ENCODE measurements around the gene ZNF516. TPM values are rescaled to one million over a fixed set of nuclear protein-coding genes. Genes with fewer than 3 reads are reported as not detected.

ZNF516 gene
- total RNA-seq, 1 donor from 2014 or later, result 26.1 TPM

DNA sequence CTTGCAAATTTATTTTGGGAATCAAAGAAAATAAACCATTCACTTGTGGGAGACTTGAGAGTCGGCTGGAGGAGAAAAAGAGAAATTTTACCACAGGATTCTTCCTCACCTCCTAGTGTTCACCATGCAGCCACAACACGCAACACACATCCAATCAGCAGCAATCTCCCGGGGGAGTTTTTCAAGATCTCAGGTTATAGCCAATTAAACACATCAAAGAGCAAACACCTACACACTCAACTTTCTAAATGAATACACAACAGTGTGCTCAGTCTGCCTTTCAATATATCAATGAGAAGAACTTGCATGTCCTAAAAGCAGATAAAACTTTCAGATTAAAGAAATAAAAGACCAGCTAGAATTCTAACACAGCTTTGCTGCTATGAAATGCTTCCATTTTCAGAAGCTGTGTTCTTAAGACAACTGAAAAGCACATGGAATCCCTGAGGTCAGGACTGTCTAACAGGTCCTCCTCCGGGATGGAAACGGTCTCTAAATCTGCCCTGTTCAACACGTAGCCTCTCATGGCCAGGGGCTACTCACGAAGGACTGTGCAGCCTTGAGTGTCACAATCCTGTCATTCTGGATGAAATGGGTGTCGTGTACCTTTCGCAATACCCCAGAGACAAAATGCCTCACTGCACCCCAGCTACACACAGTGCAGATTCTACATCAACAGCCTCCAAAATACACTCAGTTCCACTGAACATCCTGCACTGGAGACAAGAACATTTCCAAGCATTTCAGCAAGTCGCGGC, 84.2 kb downstream of the ZNF516 start:
- Mint-ChIP-seq H3K9me3 (ENCODE audit: low read depth) (no peaks in the 10 kb centered on the region), H3K27ac (ENCODE audit: unreplicated experiment) (no peak overlapping the region), H3K4me3 (ENCODE audit: unreplicated experiment) (no peak overlapping the region), H3K4me1 (ENCODE audit: low read depth) (peaks cover 39% of the 10 kb centered on the region), H3K36me3 (ENCODE audit: low read depth) (peaks cover 2% of the 10 kb centered on the region), H3K27me3 (ENCODE audit: low read depth) (no peaks in the 10 kb centered on the region)
- TF ChIP-seq, protein P1, sequence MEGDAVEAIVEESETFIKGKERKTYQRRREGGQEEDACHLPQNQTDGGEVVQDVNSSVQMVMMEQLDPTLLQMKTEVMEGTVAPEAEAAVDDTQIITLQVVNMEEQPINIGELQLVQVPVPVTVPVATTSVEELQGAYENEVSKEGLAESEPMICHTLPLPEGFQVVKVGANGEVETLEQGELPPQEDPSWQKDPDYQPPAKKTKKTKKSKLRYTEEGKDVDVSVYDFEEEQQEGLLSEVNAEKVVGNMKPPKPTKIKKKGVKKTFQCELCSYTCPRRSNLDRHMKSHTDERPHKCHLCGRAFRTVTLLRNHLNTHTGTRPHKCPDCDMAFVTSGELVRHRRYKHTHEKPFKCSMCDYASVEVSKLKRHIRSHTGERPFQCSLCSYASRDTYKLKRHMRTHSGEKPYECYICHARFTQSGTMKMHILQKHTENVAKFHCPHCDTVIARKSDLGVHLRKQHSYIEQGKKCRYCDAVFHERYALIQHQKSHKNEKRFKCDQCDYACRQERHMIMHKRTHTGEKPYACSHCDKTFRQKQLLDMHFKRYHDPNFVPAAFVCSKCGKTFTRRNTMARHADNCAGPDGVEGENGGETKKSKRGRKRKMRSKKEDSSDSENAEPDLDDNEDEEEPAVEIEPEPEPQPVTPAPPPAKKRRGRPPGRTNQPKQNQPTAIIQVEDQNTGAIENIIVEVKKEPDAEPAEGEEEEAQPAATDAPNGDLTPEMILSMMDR (IDR thresholded peaks at IDR 0.05), result no peak
- no peak for DNase-seq (ENCODE audit: low spot score)

DNA sequence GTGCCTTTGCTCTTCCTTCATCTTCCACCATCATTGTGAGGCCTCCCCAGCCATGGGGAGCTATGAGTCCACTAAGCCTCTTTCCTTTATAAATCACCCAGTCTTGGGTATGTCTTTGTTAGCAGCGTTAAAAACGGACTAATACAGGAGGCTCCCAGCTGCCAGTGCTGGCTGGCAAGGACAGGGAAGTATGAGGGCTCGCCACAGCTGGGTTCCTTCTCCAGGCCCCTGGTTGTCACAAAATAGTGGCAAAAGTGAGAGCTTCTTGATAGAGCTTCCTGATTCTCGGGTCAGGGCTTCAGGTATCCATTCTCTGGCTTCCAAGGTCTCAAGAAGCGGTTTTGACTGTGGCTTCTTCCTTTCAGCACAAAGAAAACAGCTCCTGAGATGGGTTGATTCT, 85.0 kb downstream of the ZNF516 start:
- no peaks in the 10 kb centered on the region for H3K27me3 Mint-ChIP-seq (ENCODE audit: low read depth)
- H3K9me3 Mint-ChIP-seq (ENCODE audit: low read depth), result no peaks in the 10 kb centered on the region
- H3K4me3 Mint-ChIP-seq (ENCODE audit: unreplicated experiment), result no peak overlapping the region
- peaks cover 39% of the 10 kb centered on the region for H3K4me1 Mint-ChIP-seq (ENCODE audit: low read depth)
- no peak for DNase-seq (ENCODE audit: low spot score)
- TF ChIP-seq, protein P1 (IDR thresholded peaks at IDR 0.05), result no peak
- H3K36me3 Mint-ChIP-seq (ENCODE audit: low read depth), result peaks cover 2% of the 10 kb centered on the region
- no peak overlapping the region for H3K27ac Mint-ChIP-seq (ENCODE audit: unreplicated experiment)

DNA sequence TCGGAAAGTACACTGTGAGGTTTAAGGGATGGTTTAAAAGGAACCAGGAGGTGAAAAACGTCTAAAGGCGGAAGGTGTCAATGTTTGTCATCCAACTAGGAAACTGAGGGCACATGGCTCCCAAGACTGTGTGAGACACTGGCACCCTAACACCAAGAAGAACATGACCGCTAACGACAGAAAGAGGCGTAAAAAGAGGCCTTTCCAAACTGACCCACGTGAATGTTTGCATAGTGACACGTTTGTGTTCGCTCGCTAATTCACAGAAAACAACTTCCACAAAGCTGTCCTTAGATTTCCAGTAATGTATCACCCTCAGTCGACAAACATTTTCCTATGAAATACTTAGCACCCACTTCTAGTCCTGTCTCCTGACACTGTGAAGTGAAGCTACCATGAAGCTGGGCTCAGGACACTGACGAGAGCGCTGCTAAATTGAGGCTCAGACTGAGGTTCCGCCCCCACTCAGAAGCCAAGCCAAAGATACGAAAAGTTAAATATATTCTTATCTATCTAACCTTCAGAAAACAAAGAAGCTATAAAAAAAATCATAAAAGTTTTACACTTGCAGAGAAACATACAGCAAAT, 86.5 kb downstream of the ZNF516 start:
- H3K27ac Mint-ChIP-seq (ENCODE audit: unreplicated experiment), result no peak overlapping the region
- H3K4me3 Mint-ChIP-seq (ENCODE audit: unreplicated experiment), result no peak overlapping the region
- peaks cover 2% of the 10 kb centered on the region for H3K36me3 Mint-ChIP-seq (ENCODE audit: low read depth)
- no peaks in the 10 kb centered on the region for H3K27me3 Mint-ChIP-seq (ENCODE audit: low read depth)
- DNase-seq (ENCODE audit: low spot score), result no peak
- TF ChIP-seq, protein P1 (IDR thresholded peaks at IDR 0.05), result no peak
- H3K9me3 Mint-ChIP-seq (ENCODE audit: low read depth), result no peaks in the 10 kb centered on the region
- peaks cover 38% of the 10 kb centered on the region for H3K4me1 Mint-ChIP-seq (ENCODE audit: low read depth)

DNA sequence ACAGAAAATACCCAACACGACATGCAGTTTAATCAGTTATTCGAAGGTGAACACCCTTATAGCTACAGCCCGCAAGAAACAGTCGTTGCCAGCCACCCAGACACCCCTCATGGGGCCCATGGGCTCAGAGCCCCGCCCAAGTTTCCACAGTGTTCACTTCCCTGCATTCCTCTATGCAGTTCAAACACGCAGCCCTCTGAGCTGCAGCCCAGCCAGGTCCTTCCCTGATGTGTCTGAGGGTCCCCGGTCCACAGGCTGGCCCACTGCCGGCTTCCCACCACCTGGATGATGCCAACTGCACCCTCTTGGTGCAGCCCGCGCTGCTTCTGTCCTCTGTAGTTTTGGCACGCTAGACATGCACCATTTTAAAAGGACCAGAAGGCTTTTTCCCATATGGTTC, 87.4 kb downstream of the ZNF516 start:
- Mint-ChIP-seq H3K4me3 (ENCODE audit: unreplicated experiment) (no peak overlapping the region), H3K27me3 (ENCODE audit: low read depth) (no peaks in the 10 kb centered on the region), H3K9me3 (ENCODE audit: low read depth) (no peaks in the 10 kb centered on the region), H3K36me3 (ENCODE audit: low read depth) (peaks cover 2% of the 10 kb centered on the region), H3K27ac (ENCODE audit: unreplicated experiment) (no peak overlapping the region), H3K4me1 (ENCODE audit: low read depth) (peaks cover 31% of the 10 kb centered on the region)
- no peak for DNase-seq (ENCODE audit: low spot score)
- TF ChIP-seq, protein P1 (IDR thresholded peaks at IDR 0.05), result no peak

DNA sequence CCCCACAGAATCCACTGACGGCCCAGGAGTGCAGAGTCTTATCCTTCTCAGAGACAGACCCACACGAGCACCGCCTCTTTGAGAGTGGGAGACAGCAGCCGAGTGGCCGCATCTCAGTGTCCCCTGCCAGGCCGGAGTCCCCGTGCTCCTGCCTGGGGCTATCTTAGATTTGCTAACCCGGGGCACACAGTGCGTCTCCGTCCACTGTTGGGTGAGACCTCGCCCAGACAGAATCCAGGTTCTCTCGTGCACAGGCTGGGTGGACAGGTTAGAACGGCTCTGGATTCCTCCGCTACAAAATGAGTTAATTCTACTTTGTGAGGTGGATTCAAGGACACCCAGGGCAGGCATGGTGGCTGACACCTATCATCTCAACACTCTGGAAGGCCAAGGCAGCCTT, 88.3 kb downstream of the ZNF516 start:
- Mint-ChIP-seq H3K27ac (ENCODE audit: unreplicated experiment) (no peak overlapping the region), H3K4me3 (ENCODE audit: unreplicated experiment) (no peak overlapping the region), H3K36me3 (ENCODE audit: low read depth) (peaks cover 2% of the 10 kb centered on the region), H3K4me1 (ENCODE audit: low read depth) (peaks cover 22% of the 10 kb centered on the region), H3K9me3 (ENCODE audit: low read depth) (no peaks in the 10 kb centered on the region), H3K27me3 (ENCODE audit: low read depth) (no peaks in the 10 kb centered on the region)
- TF ChIP-seq, protein P1 (IDR thresholded peaks at IDR 0.05), result no peak
- no peak for DNase-seq (ENCODE audit: low spot score)

Data from chondrocyte (in vitro differentiated cells).